GM18511 (cell line): ENCODE measurements around the gene ABHD15.

Source experiments
- ATAC-seq: cut with Tn5 transposase; IDR thresholded peaks from one replicate; pipeline ENCODE4 v1.9.1; 2021; ENCODE audit warnings: mild to moderate bottlenecking, moderate library complexity; ENCODE audit not compliant: unreplicated experiment

The ABHD15 gene

GRCh38 chr17:29566473-29567303 lies at the start of gene ABHD15:
TSS of gene ABHD15 (minus strand) at chr17:29567037. CDS start at chr17:29566966, 71 bp downstream.
- peak; percentile 33 for ATAC-seq

GRCh38 chr17:29615492-29616299 lies 48.9 kb upstream of the ABHD15 start:
- no peak for ATAC-seq

- no peak for ATAC-seq
Measured at GRCh38 chr17:29615048-29615385, 48.2 kb upstream of the ABHD15 start.

GRCh38 chr17:29614349-29615047 lies 47.7 kb upstream of the ABHD15 start:
- no peak for ATAC-seq

GRCh38 chr17:29613856-29614255 lies 47.0 kb upstream of the ABHD15 start:
- no peak for ATAC-seq

GRCh38 chr17:29613352-29613837 lies 46.6 kb upstream of the ABHD15 start:
- no peak for ATAC-seq

GRCh38 chr17:29612404-29613280 lies 45.8 kb upstream of the ABHD15 start:
- no peak for ATAC-seq

- ATAC-seq: no peak
Measured at GRCh38 chr17:29612094-29612403, 45.2 kb upstream of the ABHD15 start.

- ATAC-seq: no peak
Measured at GRCh38 chr17:29611351-29612093, 44.7 kb upstream of the ABHD15 start.

GRCh38 chr17:29610395-29610794 lies 43.6 kb upstream of the ABHD15 start:
- no peak for ATAC-seq

- no peak for ATAC-seq
Measured at GRCh38 chr17:29608986-29609385, 42.1 kb upstream of the ABHD15 start.

GRCh38 chr17:29607557-29608195 lies 40.8 kb upstream of the ABHD15 start:
- no peak for ATAC-seq

GRCh38 chr17:29603109-29603674 lies 36.4 kb upstream of the ABHD15 start:
- ATAC-seq: no peak

- no peak for ATAC-seq
Measured at GRCh38 chr17:29597361-29598172, 30.7 kb upstream of the ABHD15 start.

GRCh38 chr17:29596811-29597210 lies 30.0 kb upstream of the ABHD15 start:
- ATAC-seq: no peak

- no peak for ATAC-seq
Measured at GRCh38 chr17:29595943-29596774, 29.3 kb upstream of the ABHD15 start.
